Endothelial cell (in vitro differentiated cells): Measurements from ENCODE around the gene SF3B2. TPM values are rescaled to one million over a fixed set of nuclear protein-coding genes. Genes with fewer than 3 reads are reported as not detected.
"Not testable (repeated sequence)": the region's sequence is repeated elsewhere in the genome, so short reads cannot be mapped to it uniquely, and the experiment has no call there.

Experiments
- DNase-seq: peaks from one replicate; pipeline ENCODE4 v3.0.0; 2021; ENCODE audit warnings: low spot score
- H3K27ac Mint-ChIP-seq: one replicate; pipeline ENCODE4 v1.8.0; 2021; ENCODE audit warnings: mixed read lengths, inconsistent platforms; ENCODE audit not compliant: unreplicated experiment
- H3K27me3 Mint-ChIP-seq: one replicate; pipeline ENCODE4 v1.8.0; 2021; ENCODE audit warnings: mild to moderate bottlenecking, moderate library complexity, mixed read lengths, inconsistent platforms; ENCODE audit not compliant: unreplicated experiment
- H3K36me3 Mint-ChIP-seq: one replicate; pipeline ENCODE4 v1.8.0; 2021; ENCODE audit warnings: mild to moderate bottlenecking, low read depth, mixed read lengths, inconsistent platforms; ENCODE audit not compliant: unreplicated experiment
- H3K4me1 Mint-ChIP-seq: one replicate; pipeline ENCODE4 v1.8.0; 2021; ENCODE audit warnings: mild to moderate bottlenecking, mixed read lengths, inconsistent platforms; ENCODE audit not compliant: unreplicated experiment
- H3K4me3 Mint-ChIP-seq: one replicate; pipeline ENCODE4 v1.8.0; 2021; ENCODE audit warnings: mild to moderate bottlenecking, mixed read lengths, inconsistent platforms; ENCODE audit not compliant: unreplicated experiment
- H3K9me3 Mint-ChIP-seq: one replicate; pipeline ENCODE4 v1.8.0; 2021; ENCODE audit warnings: mixed read lengths, inconsistent platforms; ENCODE audit not compliant: unreplicated experiment
- CTCF ChIP-seq: fragments of 200-600 bp; sonication (generic); IDR thresholded peaks from one replicate; pipeline ENCODE4 v1.5.0; 2021; ENCODE audit warnings: antibody characterized with exemption; ENCODE audit not compliant: unreplicated experiment
- total RNA-seq: library from RNA; stranded (reverse); fragmentation: NEBNext Ultra II Directional; extraction: Animal tissue kit (Norgen Biotek cat#: 25700); gene quantifications from one replicate; pipeline ENCODE4 v1.2.1, GENCODE V29; 2021; ENCODE audit not compliant: unreplicated experiment

The SF3B2 gene
- total RNA-seq, 1 donor from 2014 or later = 174 TPM

GRCh38 chr11:66076561-66076960 is 24.4 kb downstream of the SF3B2 start:
- no peak for TF ChIP-seq CTCF
- no peaks in the 10 kb centered on the region for H3K9me3 Mint-ChIP-seq
- peaks cover 26% of the 10 kb centered on the region for H3K4me1 Mint-ChIP-seq
- no peak overlapping the region for H3K27ac Mint-ChIP-seq
- peaks cover 31% of the 10 kb centered on the region for H3K36me3 Mint-ChIP-seq
- no peaks in the 10 kb centered on the region for H3K27me3 Mint-ChIP-seq
- no peak overlapping the region for H3K4me3 Mint-ChIP-seq
- no peak for DNase-seq

GRCh38 chr11:66077927-66078326 is 25.8 kb downstream of the SF3B2 start:
- H3K4me3 Mint-ChIP-seq = no peak overlapping the region
- no peak for DNase-seq
- H3K9me3 Mint-ChIP-seq = no peaks in the 10 kb centered on the region
- no peak overlapping the region for H3K27ac Mint-ChIP-seq
- H3K36me3 Mint-ChIP-seq = peaks cover 20% of the 10 kb centered on the region
- no peak for TF ChIP-seq CTCF
- no peaks in the 10 kb centered on the region for H3K27me3 Mint-ChIP-seq
- peaks cover 24% of the 10 kb centered on the region for H3K4me1 Mint-ChIP-seq

- peaks cover 34% of the 10 kb centered on the region for H3K4me1 Mint-ChIP-seq
Observed at GRCh38 chr11:66078949-66079348, 26.8 kb downstream of the SF3B2 start.

GRCh38 chr11:66080055-66080817 is 28.1 kb downstream of the SF3B2 start:
- H3K4me3 Mint-ChIP-seq = no peak overlapping the region
- H3K27ac Mint-ChIP-seq = peak overlapping the region; percentile 100
- no peak for TF ChIP-seq CTCF
- no peak for DNase-seq
- H3K4me1 Mint-ChIP-seq = peaks cover 40% of the 10 kb centered on the region
- peaks cover 15% of the 10 kb centered on the region for H3K36me3 Mint-ChIP-seq
- H3K27me3 Mint-ChIP-seq = peaks cover 7% of the 10 kb centered on the region
- H3K9me3 Mint-ChIP-seq = no peaks in the 10 kb centered on the region

More at GRCh38 chr11:66078949-66079348, 26.8 kb downstream of the SF3B2 start:
- H3K27me3 Mint-ChIP-seq, DNase-seq, H3K4me3 Mint-ChIP-seq, H3K9me3 Mint-ChIP-seq, H3K27ac Mint-ChIP-seq: not testable (repeated sequence)
- peaks cover 17% of the 10 kb centered on the region for H3K36me3 Mint-ChIP-seq

- TF ChIP-seq CTCF = no peak
- Mint-ChIP-seq H3K9me3 (no peaks in the 10 kb centered on the region), H3K27me3 (peaks cover 7% of the 10 kb centered on the region), H3K36me3 (peaks cover 15% of the 10 kb centered on the region), H3K4me3 (peak overlapping the region; percentile 75), H3K27ac (peak overlapping the region; percentile 100), H3K4me1 (peaks cover 40% of the 10 kb centered on the region)
- DNase-seq = peak; percentile 36
Observed at GRCh38 chr11:66081505-66081904, 29.3 kb downstream of the SF3B2 start.
